A549 (cell line): Measurements from ENCODE around the gene CNKSR3. TPM values are rescaled to one million over a fixed set of nuclear protein-coding genes. Genes with fewer than 3 reads are reported as not detected.

Source experiments
- ATAC-seq, 2 experiments: fragments of 200-7000 bp in 1 of 2; fragments of >200 bp in 1 of 2; cut with Nextera tagmentation in 1 of 2; cut with Tn5 transposase in 1 of 2; 3 replicates each; pipeline versions ENCODE4 v1.8.0 to v1.9.1; 2018 to 2020; ENCODE audit warnings: mild to moderate bottlenecking in 1 of 2, moderate library complexity in 1 of 2
- CTCF ChIA-PET: fragments of 300-600 bp; sonication (Branson Sonifier 250); formaldehyde crosslinking; extraction: SDS; loops from one replicate; lab custom pipeline; 2021; ENCODE audit warnings: antibody characterized with exemption, inconsistent platforms; lab: Yijun Ruan, JAX
- POLR2A ChIA-PET: fragments of 350-600 bp; formaldehyde crosslinking; extraction: SDS; loops from one replicate; lab custom pipeline; 2021; ENCODE audit warnings: antibody characterized with exemption, inconsistent platforms; lab: Yijun Ruan, JAX
- DNase-seq, 2 experiments: peaks; one replicate each; pipeline versions ENCODE4 v3.0.0 to v3.0.0-alpha.2; 2011 to 2016; ENCODE audit warnings: low read depth in 1 of 2, low spot score in 1 of 2
- FAIRE-seq: peaks from 2 replicates; lab custom pipeline; 2011; peaks lifted over from hg19 to GRCh38; lab: Jason Lieb, UNC
- H3K27ac ChIP-seq, 2 experiments: fragments of >200 bp; sonication (Bioruptor Twin); formaldehyde crosslinking; 3 replicates each; pipeline ENCODE4 v1.5.1; 2016 to 2017
- H3K4me1 ChIP-seq: fragments of >200 bp; sonication (Bioruptor Twin); formaldehyde crosslinking; 3 replicates; pipeline ENCODE4 v1.6.1; 2016
- H3K4me2 ChIP-seq: fragments of >200 bp; sonication (Bioruptor Twin); formaldehyde crosslinking; 3 replicates; pipeline ENCODE4 v1.6.1; 2016
- H3K4me3 ChIP-seq: fragments of >200 bp; sonication (Bioruptor Twin); formaldehyde crosslinking; 3 replicates; pipeline ENCODE4 v1.5.1; 2016
- H3K9me3 ChIP-seq: fragments of >200 bp; sonication (Bioruptor Twin); formaldehyde crosslinking; 3 replicates; pipeline ENCODE4 v1.6.1; 2016
- EHF ChIP-seq: fragments of 250-450 bp; sonication (Bioruptor Pico); IDR thresholded peaks from 2 replicates; pipeline ENCODE4 v1.5.0; 2020; ENCODE audit warnings: mild to moderate bottlenecking
- EHMT2 ChIP-seq: fragments of 200-600 bp; sonication (generic); IDR thresholded peaks from 2 replicates; pipeline ENCODE4 v1.6.1; 2016; ENCODE audit warnings: antibody characterized with exemption, low read depth, mild to moderate bottlenecking, moderate library complexity
- HOXB13 ChIP-seq: fragments of 250-450 bp; sonication (Bioruptor Pico); IDR thresholded peaks from 2 replicates; pipeline ENCODE4 v1.5.0; 2020; ENCODE audit warnings: low read depth, mild to moderate bottlenecking, moderate library complexity
- HOXB5 ChIP-seq: fragments of 250-450 bp; sonication (Bioruptor Pico); IDR thresholded peaks from 2 replicates; pipeline ENCODE4 v1.5.0; 2020; ENCODE audit warnings: mild to moderate bottlenecking, moderate library complexity
- JUN ChIP-seq, 2 experiments: fragments of >200 bp; sonication (Bioruptor Twin); formaldehyde crosslinking; IDR thresholded peaks; 2 replicates in 1 of 2; 3 replicates in 1 of 2; pipeline ENCODE4 v1.6.1; 2016 to 2017
- KDM1A ChIP-seq: fragments of 200-600 bp; sonication (generic); IDR thresholded peaks from 2 replicates; pipeline ENCODE4 v1.6.1; 2016; ENCODE audit warnings: low read depth, mild to moderate bottlenecking
- MAX ChIP-seq: IDR thresholded peaks from 2 replicates; pipeline ENCODE4 v1.6.1; 2012
- MAZ ChIP-seq: fragments of 150-350 bp; IDR thresholded peaks from 2 replicates; pipeline ENCODE4 v1.6.1; 2014; ENCODE audit warnings: antibody characterized with exemption, low read depth, low read length, borderline replicate concordance
- NR3C1 ChIP-seq: fragments of >200 bp; sonication (Bioruptor Twin); formaldehyde crosslinking; IDR thresholded peaks from 3 replicates; pipeline ENCODE4 v1.6.1; 2017
- PHF8 ChIP-seq: fragments of 200-600 bp; sonication (generic); IDR thresholded peaks from 2 replicates; pipeline ENCODE4 v1.6.1; 2016; ENCODE audit warnings: low read depth, mild to moderate bottlenecking, antibody characterized with exemption, moderate library complexity, borderline replicate concordance
- POLR2A ChIP-seq: IDR thresholded peaks from 2 replicates; pipeline ENCODE4 v1.6.1; 2012; ENCODE audit warnings: mild to moderate bottlenecking, low read length
- POLR2AphosphoS2 ChIP-seq: conservative IDR thresholded peaks from 2 replicates; pipeline ENCODE4 v1.6.1; 2012; ENCODE audit warnings: low read length, improper control_type of control experiment, inconsistent platforms
- RARB ChIP-seq: fragments of 250-450 bp; sonication (Bioruptor Pico); IDR thresholded peaks from 2 replicates; pipeline ENCODE4 v1.8.0; 2021; ENCODE audit warnings: mild to moderate bottlenecking, moderate library complexity
- RCOR1 ChIP-seq: fragments of 150-350 bp; IDR thresholded peaks from 2 replicates; pipeline ENCODE4 v1.6.1; 2014; ENCODE audit warnings: antibody characterized with exemption, low read length, low read depth
- REST ChIP-seq: fragments of 200-600 bp; sonication (generic); IDR thresholded peaks from 2 replicates; pipeline ENCODE4 v1.6.1; 2016; ENCODE audit warnings: antibody characterized with exemption, mild to moderate bottlenecking, moderate library complexity
- SREBF2 ChIP-seq: fragments of 450-650 bp; IDR thresholded peaks from 2 replicates; pipeline ENCODE4 v1.6.1; 2014; ENCODE audit warnings: mild to moderate bottlenecking, moderate library complexity
- TP53 ChIP-seq: fragments of 250-450 bp; sonication (Bioruptor Pico); IDR thresholded peaks from 2 replicates; pipeline ENCODE4 v1.5.0; 2021; ENCODE audit warnings: mild to moderate bottlenecking, moderate library complexity
- ZFP36 ChIP-seq: fragments of 450-650 bp; IDR thresholded peaks from 2 replicates; pipeline ENCODE4 v1.6.1; 2014; ENCODE audit warnings: borderline replicate concordance; ENCODE audit not compliant: partially characterized antibody
- WGBS: methylation state at CpG from one replicate; pipeline ENCODE4 v1.1.6; 2017; ENCODE audit errors: missing lambda C conversion rate; 5-methylcytosine and 5-hydroxymethylcytosine counted together
- polyA plus RNA-seq, 4 experiments: library from polyadenylated mRNA; depleted of rRNA in 3 of 4; stranded (reverse); fragments of >200 nt; fragmentation: RNase III in 1 of 4; extraction: RNeasy Plus Mini Kit Qiagen cat#74134 plus additional on column Dnase treatment in 1 of 4; gene quantifications; 2 replicates in 3 of 4; 3 replicates in 1 of 4; pipeline ENCODE4 v1.2.3, GENCODE V29; 2011 to 2017
- TF ChIP-seq, protein P1 (sequence below): fragments of 250-450 bp; sonication (Bioruptor Pico); IDR thresholded peaks from 2 replicates; pipeline ENCODE4 v1.5.0; 2020; ENCODE audit warnings: low read depth, mild to moderate bottlenecking, moderate library complexity
- TF ChIP-seq, protein P2 (sequence below): IDR thresholded peaks from 2 replicates; pipeline ENCODE4 v1.6.1; 2012
- TF ChIP-seq, protein P3 (sequence below): fragments of 150-350 bp; IDR thresholded peaks from 2 replicates; pipeline ENCODE4 v1.6.1; 2014; ENCODE audit warnings: low read depth, mild to moderate bottlenecking, low read length

The CNKSR3 gene
- polyA plus RNA-seq, 2 of the 4 experiments (the other 2 are of a cell fraction): 2.9 to 3.5 TPM

- no peaks in the 10 kb centered on the region for H3K9me3 ChIP-seq
- POLR2A ChIA-PET: no interaction called here
- no peak for TF ChIP-seq RARB
- TF ChIP-seq KDM1A: no peak
- TF ChIP-seq, protein P1, sequence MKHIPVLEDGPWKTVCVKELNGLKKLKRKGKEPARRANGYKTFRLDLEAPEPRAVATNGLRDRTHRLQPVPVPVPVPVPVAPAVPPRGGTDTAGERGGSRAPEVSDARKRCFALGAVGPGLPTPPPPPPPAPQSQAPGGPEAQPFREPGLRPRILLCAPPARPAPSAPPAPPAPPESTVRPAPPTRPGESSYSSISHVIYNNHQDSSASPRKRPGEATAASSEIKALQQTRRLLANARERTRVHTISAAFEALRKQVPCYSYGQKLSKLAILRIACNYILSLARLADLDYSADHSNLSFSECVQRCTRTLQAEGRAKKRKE (CRISPR knock-in tag): no peak
- TF ChIP-seq RCOR1: no peak
- no peak for TF ChIP-seq POLR2A
- no peak for TF ChIP-seq HOXB13 (CRISPR knock-in tag)
- DNase-seq (no peak), FAIRE-seq (no peak), ATAC-seq (no peak)
- H3K4me1 ChIP-seq: no peaks in the 10 kb centered on the region
- WGBS: 84% methylated on average over 2 of the region's 2 CpGs
- H3K4me3 ChIP-seq: no peak overlapping the region
- no peak overlapping the region for H3K27ac ChIP-seq
- CTCF ChIA-PET: no interaction called here
- no peak overlapping the region for H3K4me2 ChIP-seq
Measured at GRCh38 chr6:154378518-154378917, 132.0 kb downstream of the CNKSR3 start.

GRCh38 chr6:154377726-154378125, 132.8 kb downstream of the CNKSR3 start:
- WGBS: 92% methylated on average over 4 of the region's 4 CpGs
- Histone ChIP-seq H3K27ac (no peak overlapping the region), H3K9me3 (no peaks in the 10 kb centered on the region)
- DNase-seq: no peak
- TF ChIP-seq ZFP36 (no peak), SREBF2 (no peak), EHMT2 (no peak), HOXB5 (CRISPR knock-in tag) (no peak), EHF (CRISPR knock-in tag) (no peak), MAX (no peak), NR3C1 (no peak), MAZ (no peak), PHF8 (no peak)
- TF ChIP-seq, protein P2, sequence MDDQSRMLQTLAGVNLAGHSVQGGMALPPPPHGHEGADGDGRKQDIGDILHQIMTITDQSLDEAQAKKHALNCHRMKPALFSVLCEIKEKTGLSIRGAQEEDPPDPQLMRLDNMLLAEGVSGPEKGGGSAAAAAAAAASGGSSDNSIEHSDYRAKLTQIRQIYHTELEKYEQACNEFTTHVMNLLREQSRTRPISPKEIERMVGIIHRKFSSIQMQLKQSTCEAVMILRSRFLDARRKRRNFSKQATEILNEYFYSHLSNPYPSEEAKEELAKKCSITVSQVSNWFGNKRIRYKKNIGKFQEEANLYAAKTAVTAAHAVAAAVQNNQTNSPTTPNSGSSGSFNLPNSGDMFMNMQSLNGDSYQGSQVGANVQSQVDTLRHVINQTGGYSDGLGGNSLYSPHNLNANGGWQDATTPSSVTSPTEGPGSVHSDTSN: no peak
- TF ChIP-seq, protein P1 (CRISPR knock-in tag): no peak
- TF ChIP-seq, all 56 proteins: peak for 0
- H3K4me3 ChIP-seq: no peak overlapping the region
- no peaks in the 10 kb centered on the region for H3K4me1 ChIP-seq
- no peak for ATAC-seq
- no peak overlapping the region for H3K4me2 ChIP-seq
- ChIA-PET POLR2A (no interaction called here), CTCF (no interaction called here)
- no peak for FAIRE-seq

DNA sequence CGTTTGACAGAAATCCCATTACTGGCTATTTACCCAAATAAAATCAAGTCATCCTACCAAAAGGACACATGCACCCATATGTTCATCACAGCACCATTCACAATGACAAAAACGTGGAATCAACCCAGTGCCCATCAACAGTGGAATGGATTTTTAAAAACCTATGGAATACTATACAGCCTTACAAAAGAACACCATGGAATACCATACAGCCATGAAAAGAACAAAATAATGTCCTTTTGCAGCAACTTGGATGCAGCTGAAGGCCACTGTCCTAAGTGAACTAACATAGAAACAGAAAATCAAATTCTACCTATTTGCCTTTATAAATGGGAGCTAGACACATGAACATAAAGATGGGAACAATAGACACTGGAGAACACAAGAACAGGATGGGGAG, 136.5 kb downstream of the CNKSR3 start:
- Histone ChIP-seq H3K27ac (no peak overlapping the region), H3K4me2 (no peak overlapping the region), H3K4me3 (no peak overlapping the region), H3K4me1 (no peaks in the 10 kb centered on the region), H3K9me3 (no peaks in the 10 kb centered on the region)
- WGBS: 52% methylated on average over 2 of the region's 2 CpGs
- TF ChIP-seq KDM1A (peak; percentile 65; the same call in 1 of the 2 replicates), MAZ (no peak)
- FAIRE-seq: no peak
- no peak for ATAC-seq
- no peak for DNase-seq
- CTCF ChIA-PET: interaction anchor here (1.1 to 1.5 kb wide), 2 partner anchors 34 to 220 kb away, joined by 3 read pairs; no protein-coding TSS in a partner anchor
- POLR2A ChIA-PET: no interaction called here

DNA sequence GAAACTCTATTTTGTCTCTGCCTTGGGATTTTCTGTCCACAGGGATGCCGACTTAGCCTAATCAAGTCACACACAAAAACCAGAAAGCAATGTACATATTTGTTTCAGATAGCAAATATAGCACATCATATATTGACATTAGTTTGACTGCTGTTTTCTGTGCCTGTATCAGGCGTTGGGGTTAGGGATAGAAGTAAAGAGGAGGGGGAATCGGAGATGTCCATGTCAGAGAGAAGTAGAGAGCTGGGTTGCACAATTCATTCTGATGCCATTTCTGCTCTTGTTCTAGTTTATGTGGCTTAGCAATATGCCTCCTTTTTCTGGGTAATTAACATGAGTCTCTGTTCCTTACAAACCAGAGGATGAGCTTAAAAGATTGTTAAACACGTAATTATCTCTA, 139.2 kb downstream of the CNKSR3 start:
- H3K4me2 ChIP-seq: no peak overlapping the region
- ChIA-PET CTCF (interaction anchor here (0.8 to 1.9 kb wide), 4 partner anchors 204 to 217 kb away, joined by 3 to 5 read pairs (median 4); no protein-coding TSS in a partner anchor), POLR2A (no interaction called here)
- H3K4me1 ChIP-seq: no peaks in the 10 kb centered on the region
- H3K4me3 ChIP-seq: no peak overlapping the region
- DNase-seq (no peak), ATAC-seq (no peak), FAIRE-seq (no peak)
- no peaks in the 10 kb centered on the region for H3K9me3 ChIP-seq
- TF ChIP-seq MAX (no peak), JUN (IDR thresholded peaks at IDR 0.05) (no peak), TP53 (CRISPR knock-in tag) (no peak), POLR2A (no peak), REST (no peak), HOXB5 (CRISPR knock-in tag) (no peak), POLR2AphosphoS2 (no peak)
- TF ChIP-seq, protein P3, sequence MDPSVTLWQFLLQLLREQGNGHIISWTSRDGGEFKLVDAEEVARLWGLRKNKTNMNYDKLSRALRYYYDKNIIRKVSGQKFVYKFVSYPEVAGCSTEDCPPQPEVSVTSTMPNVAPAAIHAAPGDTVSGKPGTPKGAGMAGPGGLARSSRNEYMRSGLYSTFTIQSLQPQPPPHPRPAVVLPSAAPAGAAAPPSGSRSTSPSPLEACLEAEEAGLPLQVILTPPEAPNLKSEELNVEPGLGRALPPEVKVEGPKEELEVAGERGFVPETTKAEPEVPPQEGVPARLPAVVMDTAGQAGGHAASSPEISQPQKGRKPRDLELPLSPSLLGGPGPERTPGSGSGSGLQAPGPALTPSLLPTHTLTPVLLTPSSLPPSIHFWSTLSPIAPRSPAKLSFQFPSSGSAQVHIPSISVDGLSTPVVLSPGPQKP: no peak
- 81% methylated on average over 4 of the region's 4 CpGs for WGBS
- no peak overlapping the region for H3K27ac ChIP-seq
